Activated CD4-positive, alpha-beta T cell treated with anti-CD3 and anti-CD28 coated beads, Interleukin-2, amount 50 U/mL, for 1 hour (primary cell): ENCODE data around the gene ADAT3.

Experiments
- DNase-seq: peaks from one replicate; pipeline ENCODE4 v3.0.0-alpha.2; 2020

Gene ADAT3

GRCh38 chr19:1942934-1943555, 37.8 kb downstream of the ADAT3 start:
- DNase-seq, result no peak

- no peak for DNase-seq
Measured at GRCh38 chr19:1943661-1944087, 38.5 kb downstream of the ADAT3 start.

GRCh38 chr19:1944088-1944915, 39.1 kb downstream of the ADAT3 start:
- no peak for DNase-seq

DNA sequence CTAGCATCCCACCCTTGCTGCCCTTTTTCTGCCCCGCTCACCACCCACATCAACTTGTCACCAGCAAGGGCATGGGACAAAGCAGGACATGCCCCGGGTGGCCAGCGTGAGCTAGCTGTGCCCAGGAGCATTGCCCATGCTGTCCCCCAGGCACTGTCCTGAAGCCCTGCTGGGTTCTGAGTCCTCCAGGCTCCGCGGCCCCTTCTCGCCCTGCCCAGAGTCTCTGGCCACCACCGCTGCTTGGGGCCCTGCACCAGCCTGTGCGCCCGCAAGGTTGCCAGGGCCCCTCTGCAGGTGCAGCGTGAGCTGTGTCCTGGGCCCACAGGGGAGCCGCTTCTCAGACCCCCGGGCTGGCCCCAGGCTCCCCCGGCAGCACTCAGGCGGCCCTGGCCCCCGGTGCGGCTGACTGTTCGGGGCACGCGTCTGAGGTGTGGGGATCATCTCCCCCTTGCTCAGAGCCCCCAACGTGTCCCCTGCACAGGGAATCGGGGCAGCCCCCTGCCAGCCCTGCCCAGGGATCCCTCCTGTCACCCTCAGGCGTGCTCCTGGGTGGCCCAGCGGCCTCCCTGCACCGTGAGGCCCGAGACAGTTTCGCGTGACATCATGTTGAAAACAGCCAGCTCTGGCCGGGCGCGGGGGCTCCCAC, 39.8 kb downstream of the ADAT3 start:
- DNase-seq, result no peak

DNA sequence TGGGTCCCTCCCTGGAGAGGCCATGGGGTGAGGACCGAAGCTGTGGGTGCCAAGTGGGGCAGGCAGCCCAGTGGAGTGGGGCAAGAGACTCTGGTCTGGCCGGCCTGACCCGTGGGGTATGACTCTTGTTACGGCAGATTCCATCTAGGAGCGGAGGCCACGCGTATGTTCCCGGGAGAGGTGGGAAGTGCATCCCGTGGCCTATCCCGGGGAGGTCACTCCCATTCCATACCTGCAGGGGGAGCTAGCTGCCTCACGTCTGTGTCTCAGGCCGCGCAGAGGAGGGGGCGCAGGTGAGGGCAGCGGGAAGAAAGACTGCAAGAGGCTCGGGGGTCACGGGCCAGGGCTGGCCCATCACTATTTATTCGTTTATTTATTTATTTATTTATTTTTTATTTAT, 40.7 kb downstream of the ADAT3 start:
- no peak for DNase-seq

- no peak for DNase-seq
Measured at GRCh38 chr19:1947651-1948209, 42.5 kb downstream of the ADAT3 start.

GRCh38 chr19:1949304-1950101, 44.3 kb downstream of the ADAT3 start:
- no peak for DNase-seq

DNA sequence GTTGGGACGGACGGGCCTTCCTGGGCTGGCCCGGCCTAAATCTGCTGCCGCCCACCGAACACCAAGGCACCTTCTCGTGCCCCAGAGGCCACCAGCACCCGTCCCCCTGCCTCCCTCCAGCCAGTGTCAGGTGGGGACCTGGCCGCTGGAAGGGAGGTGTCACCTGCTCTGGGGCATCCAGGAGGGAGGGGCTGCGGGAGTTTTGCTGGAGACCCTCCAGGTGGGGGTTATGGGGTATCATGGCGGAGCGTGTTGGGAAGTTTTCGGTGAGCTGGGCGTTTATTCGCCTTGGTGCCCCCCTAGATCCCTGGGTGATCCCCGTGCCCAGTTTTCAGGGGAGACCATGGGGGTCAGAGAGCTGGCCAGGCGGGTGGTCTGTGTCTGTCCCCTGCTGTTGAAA, 45.4 kb downstream of the ADAT3 start:
- DNase-seq, result no peak

DNA sequence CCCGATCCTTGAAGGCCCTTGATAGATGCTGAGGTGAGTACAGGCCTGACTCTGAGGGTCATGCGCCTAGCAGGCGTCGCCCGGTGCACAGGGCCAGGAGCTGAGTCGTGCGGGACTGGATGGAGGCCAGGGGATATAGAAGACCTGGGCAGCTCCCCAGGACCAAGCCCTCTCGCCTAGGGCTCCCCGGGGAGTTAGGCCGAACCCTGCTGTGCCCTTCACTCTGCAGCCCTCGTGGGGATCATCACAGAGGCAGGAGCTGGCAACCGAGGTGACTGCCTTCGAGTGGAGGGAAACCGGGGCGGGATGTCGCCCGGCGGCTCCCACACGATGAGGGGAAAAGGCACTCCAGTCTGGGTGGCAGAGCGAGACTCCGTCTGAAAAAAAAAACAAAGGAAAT, 47.4 kb downstream of the ADAT3 start:
- DNase-seq, result no peak

GRCh38 chr19:1953037-1953436, 47.8 kb downstream of the ADAT3 start:
- no peak for DNase-seq

GRCh38 chr19:1953441-1954094, 48.4 kb downstream of the ADAT3 start:
- DNase-seq, result no peak

GRCh38 chr19:1954532-1954933, 49.3 kb downstream of the ADAT3 start:
- DNase-seq, result no peak

DNA sequence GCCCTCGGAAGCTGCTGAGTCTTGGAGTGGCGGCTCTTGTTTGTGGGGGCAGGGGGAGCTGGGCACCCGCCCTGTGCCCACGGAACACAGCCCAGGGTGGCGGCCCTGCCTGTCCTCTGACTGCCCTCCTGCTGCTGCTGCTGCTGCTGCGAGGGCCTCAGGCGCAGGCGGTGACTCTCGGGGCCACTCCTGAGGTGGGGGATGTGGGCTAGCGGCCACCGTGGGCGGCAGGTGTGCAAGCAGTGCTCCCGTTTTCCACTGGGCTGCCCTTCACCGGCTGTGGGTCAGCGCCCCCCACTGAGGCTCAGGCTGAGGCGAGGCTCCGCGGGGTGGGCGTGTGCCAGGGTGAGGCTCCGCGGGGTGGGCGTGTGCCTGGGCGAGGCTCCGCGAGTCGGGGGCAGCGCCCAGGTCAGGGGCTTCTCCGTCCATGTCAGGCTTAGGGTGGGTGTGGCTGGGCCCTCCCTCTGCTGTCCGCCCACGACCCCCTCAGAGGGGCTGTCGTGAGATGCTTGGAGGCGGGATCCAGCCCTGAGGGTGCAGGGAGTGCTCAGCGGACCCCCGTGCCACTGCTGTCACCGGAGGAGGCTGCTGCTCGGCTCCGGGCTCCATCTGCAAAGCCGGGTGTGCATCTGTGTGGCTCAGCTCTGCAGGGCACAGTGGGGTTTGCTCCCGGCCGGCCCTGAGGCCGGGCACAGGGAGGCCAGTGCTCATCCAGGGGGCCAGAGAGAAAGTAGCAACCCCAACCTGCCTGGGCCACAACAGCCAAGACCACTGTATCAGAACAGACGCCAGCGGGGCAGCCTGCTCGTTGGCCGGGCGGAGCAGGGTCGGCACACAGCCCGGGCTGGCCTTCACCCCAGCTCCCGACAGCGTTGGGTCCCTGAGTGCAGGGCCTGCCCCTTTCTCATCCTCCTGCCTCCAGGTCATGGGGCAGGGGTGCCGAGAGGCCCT, 50.2 kb downstream of the ADAT3 start:
- no peak for DNase-seq

- no peak for DNase-seq
Measured at GRCh38 chr19:1956122-1956494, 50.9 kb downstream of the ADAT3 start.

GRCh38 chr19:1956868-1957492, 51.8 kb downstream of the ADAT3 start:
- DNase-seq, result no peak

DNA sequence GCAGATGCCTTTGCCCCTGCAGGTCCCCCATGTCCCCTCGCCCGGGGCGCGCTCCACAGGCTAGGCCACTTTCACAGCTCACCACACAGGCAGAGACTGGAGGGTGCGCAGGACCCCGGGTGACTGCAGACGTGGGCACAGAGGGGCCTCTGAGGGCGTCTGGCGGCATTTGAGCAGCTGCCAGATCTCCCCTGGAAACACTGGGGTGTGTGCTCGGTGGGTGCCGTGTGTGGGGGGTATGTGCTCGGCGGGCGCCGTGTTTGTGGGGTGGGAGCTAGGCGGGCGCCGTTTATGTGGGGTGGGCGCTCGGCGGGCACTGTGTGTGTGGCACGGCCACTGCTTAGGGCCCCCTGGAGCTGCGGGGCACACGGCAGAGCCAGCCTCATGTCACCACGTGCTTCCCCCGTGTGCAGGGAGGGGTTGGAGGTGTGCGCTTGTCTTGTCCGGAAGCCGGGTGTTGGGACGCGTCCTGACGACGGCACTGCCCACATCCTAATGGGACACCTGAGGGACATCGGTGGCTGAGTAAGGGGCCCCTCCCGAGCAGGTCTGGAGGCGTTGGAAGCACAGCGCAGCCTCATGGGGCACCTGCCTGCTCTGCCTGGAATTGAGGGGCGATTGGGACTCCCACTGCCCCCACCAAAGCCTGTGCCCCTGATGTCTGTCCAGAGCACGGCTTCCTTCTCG, 52.5 kb downstream of the ADAT3 start:
- DNase-seq, result no peak

- no peak for DNase-seq
Measured at GRCh38 chr19:1959928-1960589, 54.9 kb downstream of the ADAT3 start.

DNA sequence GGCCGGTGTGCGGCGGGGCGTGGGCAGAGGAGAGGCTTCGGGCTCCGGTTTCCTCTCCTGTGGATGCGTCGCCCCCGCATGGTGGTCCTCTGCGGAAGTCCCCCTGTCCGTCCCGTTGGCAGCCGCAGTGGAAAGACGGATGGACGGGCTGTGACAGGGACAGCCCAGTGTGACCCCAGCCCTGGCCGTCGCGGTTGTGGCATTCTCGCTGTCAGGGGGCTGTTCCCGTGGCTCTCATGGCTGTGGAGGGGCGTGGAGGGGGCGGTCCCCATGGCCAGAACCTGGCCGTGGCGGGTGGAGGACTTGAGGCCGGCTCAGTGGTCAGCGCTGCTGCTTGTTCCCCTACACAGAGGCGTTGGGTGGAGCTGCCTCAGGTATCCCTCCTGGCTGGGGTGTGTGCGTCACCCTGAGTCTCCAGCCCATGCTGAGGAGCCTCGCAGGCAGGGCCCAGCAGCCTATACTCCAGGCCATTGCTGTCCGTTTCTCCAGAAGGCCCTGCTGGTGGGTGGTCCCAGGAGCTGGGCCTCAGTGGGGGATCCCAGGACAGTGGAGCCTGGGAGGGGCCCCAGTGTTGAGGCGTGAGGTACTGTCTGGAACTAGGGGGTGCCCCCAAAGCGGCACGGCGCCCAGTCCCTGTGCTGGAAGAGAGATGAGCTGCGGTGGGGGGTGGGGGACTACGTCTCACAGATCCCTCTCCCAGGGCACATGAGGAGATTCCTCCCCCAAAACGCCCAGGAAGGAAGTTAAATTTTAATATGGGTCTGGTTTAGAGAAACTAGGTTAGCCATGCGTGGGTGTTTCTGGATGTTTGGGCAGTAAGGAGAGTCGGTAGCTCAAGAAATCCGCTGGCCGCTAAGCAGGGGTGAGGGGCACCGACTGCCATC, 56.0 kb downstream of the ADAT3 start:
- no peak for DNase-seq
